ENCODE results near the gene C16orf82.

The C16orf82 gene

DNA sequence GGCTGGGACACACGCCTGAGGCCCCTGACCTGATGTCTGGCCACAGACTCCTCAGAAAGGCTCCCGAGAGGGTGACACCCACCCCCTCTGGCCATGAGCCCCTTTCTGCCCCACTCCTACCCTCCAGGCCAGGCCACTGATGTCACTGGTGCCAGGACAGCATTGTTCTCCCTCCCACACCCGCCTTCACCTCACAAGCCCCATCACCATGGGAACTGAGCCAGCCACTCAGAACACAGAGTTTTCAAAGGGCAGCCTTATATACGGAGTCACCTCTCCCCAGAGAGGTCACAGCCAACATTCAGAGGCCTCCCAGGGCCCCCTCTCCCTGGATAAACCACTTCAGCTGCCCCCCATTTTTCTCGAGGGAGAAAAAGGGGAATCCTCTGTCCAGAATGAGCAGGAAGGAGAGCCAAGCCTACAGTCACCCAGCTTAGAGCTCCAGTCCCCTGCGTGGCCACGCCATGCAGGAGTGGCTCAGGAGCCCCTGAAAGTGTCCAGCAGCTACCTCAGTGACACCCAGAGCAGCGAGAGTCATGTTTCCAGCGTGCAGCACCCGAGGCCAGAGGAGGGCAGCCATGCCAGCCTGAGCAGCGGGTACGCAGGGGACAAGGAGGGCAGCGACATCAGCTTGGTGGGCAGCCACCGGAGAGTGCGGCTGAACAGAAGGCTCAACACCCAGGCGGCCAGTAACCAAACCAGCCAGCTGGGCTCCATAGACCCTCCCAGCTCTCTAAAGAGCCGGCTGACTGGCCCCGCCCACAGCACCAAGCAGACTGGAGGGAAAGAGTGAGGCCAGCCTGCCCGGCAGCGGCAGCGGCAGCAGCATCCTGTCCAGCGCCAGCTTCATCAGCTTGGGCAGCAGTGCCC is at the start of gene C16orf82:
C16orf82 (plus strand) TSS at position 260 of the 870 bp plus-strand sequence.
- no peak for DNase-seq (ENCODE audit: low read depth in 2 of 3, low spot score in 2 of 3)

DNA sequence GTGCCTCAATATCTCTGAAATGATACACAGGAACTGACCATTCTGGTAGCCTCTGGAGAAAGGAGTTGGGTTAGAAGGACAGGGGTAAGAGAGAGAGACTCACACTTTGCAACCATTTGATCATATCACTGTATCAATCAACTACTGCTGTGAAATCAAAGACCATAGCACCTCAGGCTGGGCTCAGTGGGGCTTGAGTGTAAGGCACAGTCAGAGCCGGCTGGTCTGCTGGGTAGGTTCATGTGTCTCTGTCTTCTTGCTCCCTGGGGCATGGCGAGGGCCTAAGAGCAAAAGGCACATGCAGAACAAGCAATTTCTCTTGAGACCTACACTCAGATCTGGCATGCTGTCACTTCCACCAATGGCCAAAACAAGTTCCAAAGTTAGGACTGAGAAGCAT is 46.7 kb upstream of the C16orf82 start:
- no peak for DNase-seq (ENCODE audit: low read depth in 2 of 3, low spot score in 2 of 3)

DNA sequence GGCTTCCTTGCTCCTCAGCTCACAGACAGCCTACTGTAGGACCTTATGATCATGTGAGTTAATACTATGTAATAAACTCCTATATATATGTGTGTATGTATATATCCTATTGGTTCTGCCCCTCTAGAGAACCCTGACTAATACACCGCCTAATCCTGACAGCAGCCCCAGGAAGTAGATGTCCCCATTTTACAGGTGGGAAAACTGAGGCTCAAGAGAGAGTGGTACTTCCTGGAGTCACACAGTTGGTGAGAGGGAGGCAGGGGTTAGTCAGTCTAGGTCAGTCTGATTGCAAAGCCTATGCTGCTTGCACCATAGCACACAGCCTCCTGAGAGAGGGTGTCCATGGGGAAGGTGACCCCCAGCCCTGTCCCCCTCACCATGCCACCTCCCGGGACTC is 42.7 kb upstream of the C16orf82 start:
- DNase-seq (ENCODE audit: low read depth in 2 of 3, low spot score in 2 of 3), result no peak

DNA sequence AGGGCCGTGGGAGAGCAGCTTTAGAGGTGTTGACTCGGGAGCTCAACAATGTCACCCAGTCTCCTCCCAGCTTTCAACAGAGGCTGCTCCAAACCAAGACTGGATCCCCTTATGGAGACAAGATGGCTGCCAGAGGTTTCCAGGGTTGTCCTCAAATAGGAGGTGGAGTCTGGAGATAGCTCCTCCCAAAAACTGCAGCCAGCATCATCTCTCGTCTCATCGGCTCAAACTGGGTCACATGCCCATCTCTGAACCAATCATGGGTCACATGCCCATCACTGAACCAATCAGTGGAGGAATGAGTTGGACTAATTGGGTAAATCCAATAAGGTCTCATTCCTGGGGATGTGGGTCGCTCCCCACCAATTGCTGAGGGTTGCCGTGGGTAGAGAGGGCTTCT is 41.1 kb upstream of the C16orf82 start:
- DNase-seq (ENCODE audit: low read depth in 2 of 3, low spot score in 2 of 3), result no peak

DNA sequence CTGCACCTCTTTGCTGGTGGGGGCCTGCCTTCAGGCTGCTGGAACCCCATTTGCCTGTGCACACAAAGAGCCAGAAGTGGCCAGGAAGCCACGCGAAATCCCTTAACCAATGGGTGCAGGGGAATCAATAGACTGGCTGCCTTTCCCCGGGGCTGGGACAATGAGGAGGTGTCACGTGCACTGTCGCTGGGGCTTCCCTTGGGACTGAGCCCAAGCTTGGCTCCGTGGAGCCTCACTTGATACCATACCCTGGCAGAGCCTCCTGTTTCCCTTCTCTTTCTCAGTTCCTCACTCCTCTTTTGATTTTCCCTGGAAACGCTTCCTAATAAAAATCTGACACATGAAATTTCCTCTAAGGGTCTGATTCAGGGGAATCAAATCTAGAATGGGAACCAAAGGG is 38.8 kb upstream of the C16orf82 start:
- DNase-seq (ENCODE audit: low read depth in 2 of 3, low spot score in 2 of 3), result no peak

DNA sequence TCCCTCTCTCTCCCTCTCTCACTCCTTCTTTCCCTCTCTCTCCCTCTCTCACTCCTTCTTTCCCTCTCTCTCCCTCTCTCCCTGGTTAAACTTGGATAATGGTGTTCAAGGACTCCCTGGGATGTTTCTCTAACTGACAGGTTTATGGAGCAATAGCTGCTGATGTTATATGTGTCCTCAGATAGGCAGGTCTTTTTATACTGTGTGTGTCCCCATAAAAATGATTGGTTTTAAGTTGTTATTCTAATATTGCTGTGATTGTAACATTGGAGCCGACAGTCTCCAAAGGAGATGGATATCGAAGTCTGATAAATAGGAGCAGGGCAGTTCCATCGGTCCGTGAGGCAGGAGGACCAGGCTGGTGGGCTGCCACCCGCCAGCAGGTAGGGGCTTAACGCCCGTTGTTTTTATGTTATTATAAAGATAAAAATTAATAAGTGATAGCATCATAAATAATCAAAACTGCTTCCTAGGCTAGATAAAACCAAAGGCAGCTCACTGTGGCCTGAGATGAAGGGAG is 38.1 kb upstream of the C16orf82 start:
- no peak for DNase-seq (ENCODE audit: low read depth in 2 of 3, low spot score in 2 of 3)

DNA sequence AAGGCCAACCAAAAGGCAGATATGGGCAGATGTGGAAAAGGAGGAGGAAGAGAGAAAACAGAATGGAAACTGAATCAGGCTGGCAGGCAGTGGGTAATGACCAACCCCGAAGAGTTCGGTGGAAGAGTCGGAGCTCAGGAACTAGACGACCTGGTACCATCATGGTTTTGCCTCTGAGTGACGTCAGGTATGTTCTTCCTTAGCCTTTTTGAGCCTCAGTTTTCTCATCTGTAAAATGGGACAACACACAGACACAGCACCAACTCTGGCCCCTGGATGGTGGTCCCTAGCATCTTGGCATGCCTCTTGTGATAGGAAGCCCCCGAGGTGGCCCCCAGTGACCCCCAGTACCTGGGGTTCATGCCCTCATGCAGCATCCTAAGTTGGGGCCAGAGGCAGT is 37.2 kb upstream of the C16orf82 start:
- no peak for DNase-seq (ENCODE audit: low read depth in 2 of 3, low spot score in 2 of 3)

DNA sequence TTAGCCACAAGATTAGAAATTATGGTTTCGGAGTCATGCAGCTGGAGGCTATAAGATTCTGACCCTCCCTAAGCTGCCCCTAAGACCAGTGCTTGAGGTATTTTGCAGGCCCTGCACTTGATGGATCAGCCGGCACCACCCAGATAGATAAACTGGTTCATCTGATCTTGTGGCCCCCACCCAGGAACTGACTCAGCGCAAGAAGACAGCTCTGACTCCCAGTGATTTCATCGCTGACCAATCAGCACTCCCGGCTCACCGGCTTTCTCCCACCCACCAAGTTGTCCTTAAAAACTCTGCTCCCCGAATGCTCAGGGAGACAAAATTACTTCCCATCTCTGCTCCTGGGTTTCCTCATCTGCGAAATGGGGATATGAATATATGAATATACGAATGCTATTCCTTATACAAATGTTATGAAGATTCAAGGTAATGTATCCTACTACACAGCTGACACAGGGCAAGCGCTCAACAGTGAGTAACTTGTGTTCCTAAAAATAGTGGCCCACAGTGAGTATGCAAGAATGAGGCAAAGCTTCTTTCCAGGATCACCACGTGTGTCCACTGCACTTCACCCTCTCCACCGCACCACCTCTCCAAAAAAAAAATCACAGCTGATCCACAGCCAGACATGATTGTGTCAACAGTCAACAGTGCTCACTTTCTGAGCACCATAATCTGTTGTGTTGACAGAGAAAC is 33.3 kb upstream of the C16orf82 start:
- DNase-seq (ENCODE audit: low read depth in 2 of 3, low spot score in 2 of 3), result no peak

DNA sequence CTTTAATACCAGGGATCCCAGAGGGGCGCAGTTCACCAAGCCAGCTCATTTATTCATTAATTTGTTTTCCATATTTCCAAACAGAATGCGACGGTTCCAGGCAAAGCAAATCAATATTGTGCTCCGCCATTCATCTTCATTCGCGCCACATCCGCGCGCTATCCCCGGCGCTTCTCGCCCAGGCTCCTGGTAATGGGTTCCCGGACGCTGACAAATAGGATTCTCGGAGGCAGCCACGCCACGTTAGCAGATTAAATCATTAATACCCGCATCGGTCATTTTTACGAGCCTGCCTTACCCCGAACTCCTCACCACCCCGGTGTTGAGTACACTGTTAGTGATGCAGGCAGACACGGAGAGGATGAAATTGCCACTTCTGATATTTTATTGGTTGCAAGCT is 26.0 kb upstream of the C16orf82 start:
- DNase-seq (ENCODE audit: low read depth in 2 of 3, low spot score in 2 of 3), result no peak

DNA sequence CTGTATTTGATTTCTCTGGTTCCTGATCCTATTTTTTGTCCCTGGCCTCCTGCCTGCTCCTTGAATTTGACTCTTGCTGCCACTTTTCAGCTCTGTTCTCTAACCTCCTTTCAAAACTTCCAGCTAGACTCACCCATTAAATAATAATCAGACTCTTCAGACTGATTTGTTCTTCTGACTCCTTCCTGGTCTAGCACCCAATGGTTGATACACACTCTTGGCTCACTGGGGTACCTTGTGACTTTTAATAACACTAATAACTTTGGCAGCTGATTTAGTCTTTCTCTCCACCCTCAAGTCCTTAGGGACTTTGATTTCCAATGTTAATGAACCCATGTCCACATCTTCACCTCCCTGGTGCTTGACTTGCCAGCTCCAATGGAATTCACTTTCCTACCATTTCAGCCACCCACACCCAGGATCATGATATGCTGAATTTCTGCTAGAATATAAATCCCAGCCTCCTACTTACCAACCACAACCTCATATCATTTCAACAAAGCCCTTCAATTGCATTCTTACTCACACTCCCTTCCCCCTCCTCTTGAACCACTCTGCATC is 19.7 kb upstream of the C16orf82 start:
- no peak for DNase-seq (ENCODE audit: low read depth in 2 of 3, low spot score in 2 of 3)

DNA sequence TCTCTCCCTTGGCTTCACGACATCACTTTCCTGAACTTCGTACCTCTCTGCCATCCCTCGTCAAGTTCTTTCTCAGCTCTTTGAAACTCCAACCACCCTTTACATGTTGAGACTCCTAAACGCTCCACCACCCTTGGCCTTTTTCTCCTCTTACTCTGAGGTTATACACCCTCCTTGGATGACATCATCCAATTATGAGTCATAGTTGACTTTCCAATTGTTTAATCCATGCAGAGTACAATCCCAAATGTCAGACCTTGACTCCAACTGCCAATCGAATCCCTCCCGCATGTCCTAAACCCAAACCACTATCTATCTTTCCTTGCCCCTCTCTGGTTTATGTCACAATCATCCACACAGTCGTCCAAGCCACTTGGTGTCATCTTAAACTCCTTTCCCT is 18.4 kb upstream of the C16orf82 start:
- no peak for DNase-seq (ENCODE audit: low read depth in 2 of 3, low spot score in 2 of 3)

DNA sequence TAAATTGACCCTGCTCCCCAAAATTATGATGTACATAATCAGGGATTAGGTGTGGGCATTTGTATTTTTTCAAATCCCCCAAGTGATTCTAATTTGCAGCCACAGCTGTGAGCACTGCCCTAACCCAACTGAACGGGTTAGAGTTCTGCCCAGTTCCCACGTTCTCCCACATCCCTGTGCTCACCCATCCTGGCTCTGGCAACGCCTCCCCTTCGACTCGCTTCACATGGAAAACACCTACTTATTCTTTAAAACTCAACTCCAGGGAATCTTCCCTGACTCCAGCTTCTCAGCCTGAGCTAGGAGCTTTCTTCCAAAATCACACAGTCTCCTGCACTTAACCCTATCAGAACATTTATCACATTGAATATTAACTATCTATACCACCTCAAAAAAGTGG is 17.6 kb upstream of the C16orf82 start:
- no peak for DNase-seq (ENCODE audit: low read depth in 2 of 3, low spot score in 2 of 3)

DNA sequence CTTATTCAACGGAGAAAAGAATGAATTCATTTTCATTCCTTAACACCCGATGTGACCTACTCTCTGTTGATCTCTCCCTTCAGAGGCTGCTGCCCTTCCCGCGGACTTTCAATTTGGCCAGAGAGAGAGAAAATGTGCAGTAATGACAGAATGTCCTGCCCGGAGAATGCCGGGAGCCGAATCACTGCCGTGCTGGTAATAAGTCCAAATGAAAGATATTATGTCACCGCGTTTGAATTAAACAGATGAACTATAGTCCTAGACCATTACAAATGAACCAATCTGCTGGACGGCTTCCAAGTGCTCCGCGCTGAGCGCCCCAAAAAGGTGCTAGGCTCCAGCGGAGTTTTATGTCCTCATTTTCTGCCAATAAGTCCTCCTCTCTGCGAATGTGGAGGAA is 14.7 kb upstream of the C16orf82 start:
- DNase-seq (ENCODE audit: low read depth in 2 of 3, low spot score in 2 of 3), result no peak

DNA sequence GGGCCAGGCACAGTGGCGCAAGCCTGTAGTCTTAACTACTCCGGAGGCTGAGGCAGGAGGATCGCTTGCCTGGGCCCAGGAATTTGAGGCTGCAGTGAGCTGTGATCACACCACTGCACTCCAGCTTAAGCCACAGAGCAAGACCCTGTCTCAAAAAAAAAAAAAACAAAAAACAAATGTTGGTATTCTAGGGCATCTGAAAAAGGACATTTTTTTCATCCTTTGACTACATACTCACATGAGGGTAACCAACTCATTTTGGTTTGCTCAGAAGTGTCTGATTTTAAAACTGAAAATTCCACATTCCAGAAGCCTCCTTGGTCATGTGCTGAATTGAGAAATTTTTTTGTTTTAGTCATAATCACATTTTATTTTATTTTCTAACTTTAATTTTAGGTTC is 12.7 kb upstream of the C16orf82 start:
- no peak for DNase-seq (ENCODE audit: low read depth in 2 of 3, low spot score in 2 of 3)

DNA sequence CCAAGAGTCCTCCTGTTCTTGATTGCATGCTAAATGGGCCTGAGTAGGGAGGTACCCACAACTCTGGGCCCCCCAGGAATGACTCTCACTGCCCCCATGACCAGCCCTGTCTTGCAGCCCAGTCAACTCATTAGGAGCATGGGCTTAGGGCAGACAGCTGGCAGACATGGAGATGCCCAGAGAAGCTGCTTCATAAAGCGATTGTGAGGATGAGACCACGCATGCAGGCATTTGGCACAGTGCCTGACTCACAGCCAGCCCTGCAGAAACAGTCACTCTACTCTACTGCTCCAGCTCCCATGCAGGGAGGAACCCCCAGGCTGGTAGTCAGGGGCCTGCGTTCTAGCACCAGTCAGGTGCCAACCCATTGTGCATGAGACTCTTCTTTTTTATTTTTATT is 8.4 kb upstream of the C16orf82 start:
- DNase-seq (ENCODE audit: low read depth in 2 of 3, low spot score in 2 of 3), result no peak

DNA sequence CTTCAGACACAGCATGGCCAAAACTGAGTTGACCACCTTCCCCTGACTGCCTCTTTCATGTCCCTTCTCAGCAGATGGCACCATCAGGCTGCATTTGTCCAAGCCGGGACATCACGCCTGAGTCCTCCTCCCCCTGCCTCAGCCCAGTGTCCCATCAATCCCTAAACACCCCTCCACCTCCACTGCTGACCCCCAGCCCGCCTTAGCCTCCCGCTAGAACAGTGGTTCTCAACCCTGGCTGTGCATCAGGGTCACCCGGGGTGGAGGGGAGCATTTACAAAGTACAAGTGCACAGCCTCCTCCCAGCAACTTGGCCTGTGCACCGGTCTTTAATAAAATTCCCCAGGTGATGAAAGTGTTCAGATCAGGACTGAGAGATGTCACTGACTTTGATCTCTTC is 4.0 kb downstream of the C16orf82 start:
- DNase-seq (ENCODE audit: low read depth in 2 of 3, low spot score in 2 of 3), result no peak

DNA sequence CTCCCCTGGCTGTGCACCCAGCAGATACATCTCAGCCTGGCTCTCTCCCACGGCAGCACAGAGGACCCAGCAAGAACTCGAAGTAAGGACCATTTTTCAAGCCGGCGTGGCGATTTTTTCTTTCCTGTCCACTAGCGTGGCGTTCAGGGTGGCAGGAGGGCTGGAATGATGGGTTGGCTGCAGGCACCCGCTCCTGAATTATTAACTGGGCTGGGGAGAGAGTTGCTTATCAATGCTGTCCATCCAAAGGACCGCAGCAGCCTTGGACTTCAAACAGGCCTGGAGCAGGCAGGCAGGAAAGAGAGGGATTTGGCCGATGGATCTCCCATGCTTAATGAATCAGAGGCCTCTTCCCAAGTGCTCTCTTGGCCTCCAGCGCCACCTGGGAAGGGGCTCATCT is 7.0 kb downstream of the C16orf82 start:
- no peak for DNase-seq (ENCODE audit: low read depth in 2 of 3, low spot score in 2 of 3)

DNA sequence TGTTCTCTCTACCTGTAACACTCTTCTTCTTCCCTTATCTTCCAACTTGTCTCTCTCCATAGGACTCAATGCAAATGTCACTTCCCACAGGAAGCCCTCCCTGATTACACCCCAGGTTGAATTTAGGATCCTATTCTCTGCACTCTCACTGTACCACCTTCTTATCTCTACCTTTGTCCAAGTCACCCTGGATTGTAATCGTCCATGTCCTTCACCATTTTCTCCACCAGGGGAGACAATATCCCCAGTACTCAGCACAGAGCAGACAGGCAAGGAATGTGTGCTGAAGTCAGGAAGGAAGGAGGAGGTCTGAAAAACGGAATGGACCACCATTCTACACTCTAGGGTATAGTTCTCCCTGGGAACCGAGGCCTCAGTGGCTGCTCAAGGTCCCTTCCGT is 14.2 kb downstream of the C16orf82 start:
- DNase-seq (ENCODE audit: low read depth in 2 of 3, low spot score in 2 of 3), result no peak

DNA sequence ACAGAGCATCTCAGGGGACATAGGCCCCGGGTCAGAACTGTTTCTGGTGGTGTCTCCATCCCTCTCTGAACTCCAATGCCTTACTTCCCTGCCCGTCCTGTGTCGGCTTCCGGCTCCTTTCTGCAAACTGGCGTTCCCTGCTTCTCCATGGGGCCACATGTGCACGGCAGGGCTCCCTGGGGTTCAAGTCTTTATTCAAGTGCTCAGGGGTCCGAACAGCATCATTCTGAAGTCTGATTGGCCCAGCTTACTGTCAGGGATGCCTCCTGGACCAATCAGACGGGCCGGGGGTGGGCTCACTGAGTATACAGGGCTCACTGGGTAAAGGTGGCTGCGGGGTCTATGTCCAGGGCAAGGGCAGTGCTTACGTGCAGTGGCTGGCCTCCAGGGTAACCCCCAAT is 17.1 kb downstream of the C16orf82 start:
- DNase-seq (ENCODE audit: low read depth in 2 of 3, low spot score in 2 of 3), result no peak

DNA sequence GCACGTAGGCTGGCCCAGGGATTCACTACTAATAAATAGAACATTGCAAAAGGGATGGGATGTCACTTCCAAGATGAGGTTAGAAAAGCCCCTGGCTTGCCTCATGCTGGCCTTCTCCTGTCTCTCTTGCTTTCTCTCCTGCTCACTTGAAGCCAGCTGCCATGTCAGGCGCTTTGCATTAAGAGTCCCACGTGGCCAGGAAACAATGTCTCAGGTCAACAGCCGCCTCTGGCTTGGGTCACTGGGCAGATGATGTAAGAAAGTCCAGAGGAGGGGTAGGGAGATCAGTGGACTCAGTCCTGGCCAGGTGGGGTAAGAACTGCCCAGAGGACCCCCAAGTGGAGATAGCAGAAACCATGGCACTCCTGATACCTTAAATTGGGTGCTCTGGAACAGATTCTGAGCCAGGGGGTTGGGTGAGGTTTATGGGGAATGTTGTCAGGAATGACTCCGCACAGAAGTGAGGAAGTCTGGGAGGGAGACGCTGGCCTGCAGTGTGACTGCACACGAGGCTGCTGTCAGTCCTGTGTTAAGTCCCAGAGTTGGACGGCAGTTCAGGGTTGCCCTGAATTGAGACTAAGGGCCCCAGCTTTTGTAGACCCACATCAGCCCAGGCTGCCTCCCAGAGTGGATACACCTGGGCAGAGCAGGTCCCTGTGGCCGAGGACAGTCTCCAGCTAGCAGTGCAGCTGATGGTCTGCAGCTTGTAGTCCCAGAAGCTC is 17.7 kb downstream of the C16orf82 start:
- DNase-seq (ENCODE audit: low read depth in 2 of 3, low spot score in 2 of 3), result no peak

DNA sequence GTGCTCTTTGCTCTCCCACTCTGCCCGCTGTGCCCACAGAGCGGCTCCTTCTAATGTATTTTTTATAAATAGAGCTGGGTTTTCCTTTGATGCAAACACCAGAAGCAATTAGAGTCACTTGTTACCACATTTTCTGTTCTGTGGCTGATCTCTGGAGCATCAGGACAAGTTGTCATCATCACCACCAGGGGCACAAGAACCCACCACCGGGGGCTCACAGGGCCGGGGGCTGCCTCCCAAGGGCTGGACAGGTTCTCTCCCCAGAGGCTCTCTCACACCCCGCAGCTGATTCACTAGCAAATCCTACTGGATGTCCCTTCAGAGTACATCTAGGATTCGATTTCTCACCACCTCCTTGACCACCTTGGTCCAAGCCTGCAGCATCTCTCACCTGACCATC is 18.5 kb downstream of the C16orf82 start:
- no peak for DNase-seq (ENCODE audit: low read depth in 2 of 3, low spot score in 2 of 3)
